AG10803 (cell line): ENCODE results near the gene MALRD1.

ENCODE experiments used
- DNase-seq: peaks from one replicate; pipeline ENCODE4 v3.0.0; 2010; ENCODE audit warnings: low read depth
- H3K4me3 ChIP-seq: 2 replicates; pipeline ENCODE4 v1.5.1; 2011; ENCODE audit warnings: mild to moderate bottlenecking, low read length, control low read depth
- TF ChIP-seq, protein P1 (sequence below): conservative IDR thresholded peaks from 2 replicates; pipeline ENCODE4 v1.5.1; 2011; ENCODE audit warnings: mild to moderate bottlenecking, low read length, control low read depth, inconsistent platforms

Gene MALRD1

DNA sequence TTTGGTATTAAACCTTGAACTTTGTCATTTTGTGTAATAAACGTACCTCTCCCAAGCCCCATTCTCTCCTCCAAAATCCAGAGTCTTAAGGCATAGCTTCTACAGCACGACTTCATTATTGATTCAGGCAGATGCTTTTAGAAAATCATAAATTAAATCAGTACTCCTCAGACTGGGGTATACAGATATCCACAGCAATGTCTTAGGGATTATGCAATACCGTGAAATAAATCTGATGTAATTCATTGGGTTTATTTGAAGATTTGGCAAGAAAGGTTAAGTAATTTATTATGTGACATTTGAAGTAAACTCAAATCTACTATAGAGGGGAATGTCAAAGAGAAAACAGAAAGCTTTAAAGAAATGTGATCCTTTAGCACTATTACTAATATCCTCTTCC, 521.5 kb downstream of the MALRD1 start:
- TF ChIP-seq, protein P1, sequence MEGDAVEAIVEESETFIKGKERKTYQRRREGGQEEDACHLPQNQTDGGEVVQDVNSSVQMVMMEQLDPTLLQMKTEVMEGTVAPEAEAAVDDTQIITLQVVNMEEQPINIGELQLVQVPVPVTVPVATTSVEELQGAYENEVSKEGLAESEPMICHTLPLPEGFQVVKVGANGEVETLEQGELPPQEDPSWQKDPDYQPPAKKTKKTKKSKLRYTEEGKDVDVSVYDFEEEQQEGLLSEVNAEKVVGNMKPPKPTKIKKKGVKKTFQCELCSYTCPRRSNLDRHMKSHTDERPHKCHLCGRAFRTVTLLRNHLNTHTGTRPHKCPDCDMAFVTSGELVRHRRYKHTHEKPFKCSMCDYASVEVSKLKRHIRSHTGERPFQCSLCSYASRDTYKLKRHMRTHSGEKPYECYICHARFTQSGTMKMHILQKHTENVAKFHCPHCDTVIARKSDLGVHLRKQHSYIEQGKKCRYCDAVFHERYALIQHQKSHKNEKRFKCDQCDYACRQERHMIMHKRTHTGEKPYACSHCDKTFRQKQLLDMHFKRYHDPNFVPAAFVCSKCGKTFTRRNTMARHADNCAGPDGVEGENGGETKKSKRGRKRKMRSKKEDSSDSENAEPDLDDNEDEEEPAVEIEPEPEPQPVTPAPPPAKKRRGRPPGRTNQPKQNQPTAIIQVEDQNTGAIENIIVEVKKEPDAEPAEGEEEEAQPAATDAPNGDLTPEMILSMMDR: no peak
- DNase-seq: no peak

DNA sequence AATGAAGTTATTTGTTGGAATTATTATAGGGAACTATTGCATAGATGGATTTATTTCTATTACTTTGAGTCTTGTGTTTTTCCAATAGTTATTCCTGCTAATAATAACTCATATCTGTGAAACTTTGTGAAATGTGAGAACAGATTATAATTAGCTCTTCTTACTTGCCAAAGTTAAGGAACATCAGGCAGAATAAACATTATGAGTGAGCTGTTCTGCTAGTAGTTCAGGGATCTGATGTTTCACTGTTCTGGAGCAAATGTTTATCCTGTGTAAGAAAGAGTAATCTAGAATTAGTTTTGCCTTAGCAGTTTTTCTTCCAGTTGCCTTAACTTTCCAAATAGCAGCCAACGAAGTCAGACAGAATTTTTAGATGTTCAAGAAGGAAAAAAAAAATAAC, 522.4 kb downstream of the MALRD1 start:
- H3K4me3 ChIP-seq: no peak overlapping the region
- TF ChIP-seq, protein P1: no peak
- DNase-seq: no peak

More for the DNA sequence above, 521.5 kb downstream of the MALRD1 start:
- H3K4me3 ChIP-seq: no peak overlapping the region

DNA sequence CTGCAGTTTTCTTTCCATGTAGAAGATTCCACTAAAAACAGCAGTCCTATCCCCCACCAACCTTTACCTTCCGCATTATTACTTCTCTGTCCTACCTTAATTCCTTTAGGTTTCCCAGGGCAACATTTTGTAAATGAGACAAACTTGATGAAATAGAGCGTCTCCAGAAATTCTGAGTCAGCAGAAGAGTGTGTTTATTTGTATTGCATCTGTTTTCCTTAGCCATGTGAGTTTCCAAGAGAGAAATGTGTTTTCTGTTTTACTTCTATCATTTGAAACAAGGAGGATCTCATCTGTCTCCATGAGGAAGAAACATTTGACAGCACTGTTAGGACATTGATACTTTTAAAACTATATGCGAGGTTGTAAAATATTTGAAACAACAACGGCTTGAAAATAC, 523.5 kb downstream of the MALRD1 start:
- H3K4me3 ChIP-seq: no peak overlapping the region
- no peak for DNase-seq
- TF ChIP-seq, protein P1: no peak

DNA sequence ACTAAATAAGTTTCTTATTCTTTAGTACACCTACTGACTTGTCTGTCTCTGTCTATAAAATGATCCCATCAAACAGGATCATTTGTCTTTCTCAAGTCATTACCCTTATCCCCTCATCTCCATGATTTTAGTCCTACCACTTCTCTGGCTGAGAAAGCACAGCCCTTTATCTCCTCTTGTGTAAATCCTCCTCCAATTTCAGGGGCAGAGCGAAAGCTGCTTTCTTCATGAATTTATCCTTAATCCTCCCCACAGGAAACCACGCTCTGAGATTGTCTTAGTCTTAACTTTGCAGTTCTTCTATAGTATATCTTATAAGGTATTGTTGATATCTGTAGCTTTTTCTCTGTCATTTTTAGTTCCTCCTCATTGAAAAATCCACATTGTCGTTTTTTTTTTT, 528.0 kb downstream of the MALRD1 start:
- no peak overlapping the region for H3K4me3 ChIP-seq
- TF ChIP-seq, protein P1: no peak
- DNase-seq: no peak

DNA sequence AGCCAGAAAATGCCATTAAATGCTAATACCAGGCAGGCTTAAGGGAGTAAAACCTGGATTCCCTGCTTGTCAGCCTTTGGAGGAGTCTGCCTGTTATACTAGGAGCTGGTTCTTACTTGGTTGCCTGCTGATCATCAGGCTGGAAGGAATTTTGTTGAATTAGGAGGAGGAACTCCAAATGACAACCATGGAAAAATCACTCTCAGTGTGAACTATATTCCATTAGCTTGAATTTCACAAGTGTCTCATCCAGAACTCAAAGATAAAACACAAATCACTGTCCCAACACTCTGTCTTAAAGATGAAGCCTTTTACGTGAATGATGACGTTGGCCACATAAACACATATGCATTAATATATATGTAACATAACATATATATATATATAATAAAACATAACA, 528.8 kb downstream of the MALRD1 start:
- TF ChIP-seq, protein P1: no peak
- no peak overlapping the region for H3K4me3 ChIP-seq
- no peak for DNase-seq

DNA sequence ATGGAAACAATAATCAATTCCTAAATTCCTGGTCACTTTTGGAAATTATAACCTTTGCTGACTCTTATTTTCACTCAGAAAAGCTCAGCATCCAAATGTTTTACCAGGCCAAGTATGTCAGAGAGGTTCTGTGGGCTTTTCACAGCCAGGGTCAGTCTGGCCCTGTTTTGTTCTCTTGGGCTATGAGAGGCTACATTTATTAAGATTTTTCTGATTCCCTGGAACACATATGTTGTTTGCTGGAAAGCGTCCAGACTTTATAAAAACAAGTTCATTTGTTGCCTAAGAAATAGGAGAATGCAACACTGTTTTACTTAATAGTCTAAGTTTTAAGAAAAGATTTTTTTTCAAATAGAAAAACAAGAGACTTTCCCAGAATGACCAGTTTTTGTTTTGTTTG, 529.2 kb downstream of the MALRD1 start:
- no peak for DNase-seq
- H3K4me3 ChIP-seq: no peak overlapping the region
- TF ChIP-seq, protein P1: no peak

DNA sequence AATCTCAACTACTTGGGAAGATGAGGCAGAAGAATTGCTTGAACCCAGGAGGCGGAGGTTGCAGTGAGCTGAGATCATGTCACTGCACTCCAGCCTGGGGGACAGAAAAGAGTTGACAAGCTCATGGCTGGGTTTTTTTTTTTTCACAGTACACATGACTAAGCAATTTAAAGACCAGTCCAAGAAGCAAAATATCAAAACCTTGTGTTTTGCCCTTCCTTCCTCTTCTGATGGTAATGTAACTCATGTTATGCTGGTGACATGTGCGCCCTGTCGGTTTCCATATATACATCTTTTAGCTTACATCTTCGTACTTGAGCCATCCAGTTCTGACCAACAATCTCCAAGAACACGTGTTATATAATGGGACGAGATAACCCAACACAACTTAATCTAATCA, 530.0 kb downstream of the MALRD1 start:
- no peak for DNase-seq
- TF ChIP-seq, protein P1: no peak
- H3K4me3 ChIP-seq: no peak overlapping the region
